HG02798 (cell line): ENCODE results near the gene KCNAB2.

Source experiments
- ATAC-seq: cut with Tn5 transposase; IDR thresholded peaks from one replicate; pipeline ENCODE4 v1.9.1; 2021; ENCODE audit warnings: mild to moderate bottlenecking; ENCODE audit not compliant: unreplicated experiment, poor library complexity

KCNAB2 gene

GRCh38 chr1:6029351-6029750 lies 16.3 kb upstream of the KCNAB2 start:
- ATAC-seq, result no peak

GRCh38 chr1:6030132-6030531 lies 15.6 kb upstream of the KCNAB2 start:
- no peak for ATAC-seq

GRCh38 chr1:6030547-6031261 lies 15.0 kb upstream of the KCNAB2 start:
- ATAC-seq, result no peak

- ATAC-seq, result no peak
These were observed 12.6 kb upstream of the KCNAB2 start for GRCh38 chr1:6033124-6033523.

- no peak for ATAC-seq
These were observed 11.5 kb upstream of the KCNAB2 start for GRCh38 chr1:6033986-6034749.

- no peak for ATAC-seq
These were observed 11.0 kb upstream of the KCNAB2 start for GRCh38 chr1:6034750-6035096.

- no peak for ATAC-seq
These were observed 10.4 kb upstream of the KCNAB2 start for GRCh38 chr1:6035303-6035702.

GRCh38 chr1:6035719-6036118 lies 10.0 kb upstream of the KCNAB2 start:
- ATAC-seq, result no peak

- ATAC-seq, result no peak
These were observed 8.3 kb upstream of the KCNAB2 start for GRCh38 chr1:6037338-6037762.

GRCh38 chr1:6038603-6039002 lies 7.1 kb upstream of the KCNAB2 start:
- ATAC-seq, result no peak

GRCh38 chr1:6039031-6039430 lies 6.7 kb upstream of the KCNAB2 start:
- ATAC-seq, result no peak

GRCh38 chr1:6040444-6040843 lies 5.2 kb upstream of the KCNAB2 start:
- no peak for ATAC-seq

GRCh38 chr1:6040861-6041415 lies 4.8 kb upstream of the KCNAB2 start:
- no peak for ATAC-seq

- ATAC-seq, result no peak
These were observed 4.1 kb upstream of the KCNAB2 start for GRCh38 chr1:6041432-6042062.

GRCh38 chr1:6043561-6043960 lies 2.1 kb upstream of the KCNAB2 start:
- ATAC-seq, result no peak

GRCh38 chr1:6044481-6045109 lies 1.1 kb upstream of the KCNAB2 start:
- no peak for ATAC-seq

- ATAC-seq, result no peak
These were observed 582 bp upstream of the KCNAB2 start for GRCh38 chr1:6045110-6045502.

GRCh38 chr1:6046279-6046678 lies 591 bp downstream of the KCNAB2 start:
- ATAC-seq, result no peak

GRCh38 chr1:6048179-6048867 lies 2.6 kb downstream of the KCNAB2 start:
- ATAC-seq, result no peak

GRCh38 chr1:6049419-6049818 lies 3.7 kb downstream of the KCNAB2 start:
- ATAC-seq, result no peak
